Central memory CD4-positive, alpha-beta T cell (primary cell): Measurements from ENCODE around the gene SF3A2.

Experiments
- DNase-seq: peaks from one replicate; pipeline ENCODE4 v3.0.0; 2022

SF3A2 gene

GRCh38 chr19:2255112-2255845 is 18.7 kb downstream of the SF3A2 start:
- DNase-seq: no peak

GRCh38 chr19:2255982-2256685 is 19.5 kb downstream of the SF3A2 start, which contains the start of gene JSRP1:
JSRP1 (minus strand) TSS chr19:2256417; CDS start chr19:2255314, 1,103 bp downstream.
- DNase-seq: no peak

GRCh38 chr19:2259336-2259735 is 22.7 kb downstream of the SF3A2 start:
- DNase-seq: no peak

- no peak for DNase-seq
These were observed 23.7 kb downstream of the SF3A2 start for GRCh38 chr19:2260341-2260805.

- DNase-seq: peak; percentile 38
These were observed 25.0 kb downstream of the SF3A2 start for GRCh38 chr19:2261438-2262172.

- no peak for DNase-seq
These were observed 29.8 kb downstream of the SF3A2 start for GRCh38 chr19:2266183-2266993.

GRCh38 chr19:2268480-2268830 is 31.8 kb downstream of the SF3A2 start:
- no peak for DNase-seq

- no peak for DNase-seq
These were observed 32.2 kb downstream of the SF3A2 start for GRCh38 chr19:2268861-2269243.

- DNase-seq: peak; percentile 99
These were observed 32.9 kb downstream of the SF3A2 start for GRCh38 chr19:2269244-2270156.

GRCh38 chr19:2270157-2270422 is 33.5 kb downstream of the SF3A2 start:
- no peak for DNase-seq

GRCh38 chr19:2270423-2271233 is 34.0 kb downstream of the SF3A2 start:
- peak; percentile 71 for DNase-seq

GRCh38 chr19:2271234-2272103 is 34.8 kb downstream of the SF3A2 start:
- DNase-seq: no peak

GRCh38 chr19:2273356-2274184 is 36.9 kb downstream of the SF3A2 start:
- peak; percentile 71 for DNase-seq

- no peak for DNase-seq
These were observed 37.6 kb downstream of the SF3A2 start for GRCh38 chr19:2274185-2274711.

GRCh38 chr19:2274931-2275535 is 38.4 kb downstream of the SF3A2 start:
- DNase-seq: peak; percentile 51

- DNase-seq: no peak
These were observed 39.2 kb downstream of the SF3A2 start for GRCh38 chr19:2275588-2276428.

- no peak for DNase-seq
These were observed 39.9 kb downstream of the SF3A2 start for GRCh38 chr19:2276429-2276986.
